GM21786 (cell line): ENCODE results near the gene TEX35.

ENCODE experiments used
- ATAC-seq: cut with Tn5 transposase; IDR thresholded peaks from one replicate; pipeline ENCODE4 v1.9.1; 2021; ENCODE audit not compliant: unreplicated experiment

TEX35 gene

DNA sequence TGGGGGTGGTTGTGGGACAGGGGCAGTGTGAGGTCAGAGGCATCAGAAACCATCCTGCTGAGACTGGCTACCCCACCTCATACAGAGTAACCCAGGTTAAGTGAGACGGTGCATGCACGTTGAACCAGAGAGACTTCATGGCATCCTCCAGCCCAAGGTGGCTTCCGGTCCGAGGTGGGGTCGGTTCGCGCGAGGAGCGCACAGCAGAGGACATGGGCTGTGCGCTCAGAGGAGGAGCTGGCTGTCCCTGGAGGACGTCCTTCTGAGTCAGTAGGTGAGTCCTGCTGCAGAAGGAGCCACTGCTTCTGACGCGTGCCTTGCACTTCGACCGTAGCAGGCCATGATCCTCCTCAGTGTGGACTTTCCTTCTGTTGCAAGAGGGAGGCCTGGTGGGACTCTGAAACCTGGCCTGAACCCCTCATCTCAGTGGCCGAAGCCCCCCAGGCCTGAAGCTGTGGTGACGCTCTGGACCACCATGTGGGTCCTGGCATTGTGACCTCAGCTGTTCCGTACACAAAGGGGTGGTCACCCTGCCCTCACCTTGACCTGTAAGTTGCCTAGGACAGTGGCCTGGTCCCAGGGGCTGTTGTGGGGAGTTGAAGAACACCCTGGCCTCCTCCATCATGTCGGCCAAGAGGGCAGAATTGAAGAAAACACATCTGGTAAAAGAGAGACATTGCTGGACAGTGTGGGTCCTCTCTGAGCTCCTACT, at the start of gene TEX35:
TSS of gene TEX35 (plus strand) at position 544 of the 712 bp plus-strand sequence. CDS start at position 624, 80 bp downstream.
- no peak for ATAC-seq

DNA sequence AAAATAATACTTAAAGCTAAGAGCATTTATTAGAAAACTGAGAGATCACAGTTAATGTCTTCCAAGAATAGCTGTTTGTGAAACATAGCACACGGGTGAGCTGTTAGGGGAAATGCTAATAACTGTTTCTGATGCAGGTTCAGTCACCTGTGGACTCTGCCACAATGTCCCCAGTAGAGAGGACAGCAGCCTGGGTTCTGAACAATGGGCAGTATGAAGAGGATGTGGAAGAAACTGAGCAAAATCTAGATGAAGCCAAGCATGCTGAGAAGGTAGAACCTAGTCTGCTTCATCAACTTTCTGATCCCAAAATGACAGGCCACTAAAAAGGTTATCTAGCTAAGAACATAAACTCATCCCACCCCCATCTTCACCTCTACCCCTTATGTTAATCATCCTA, 48.8 kb upstream of the TEX35 start:
- ATAC-seq, result no peak

DNA sequence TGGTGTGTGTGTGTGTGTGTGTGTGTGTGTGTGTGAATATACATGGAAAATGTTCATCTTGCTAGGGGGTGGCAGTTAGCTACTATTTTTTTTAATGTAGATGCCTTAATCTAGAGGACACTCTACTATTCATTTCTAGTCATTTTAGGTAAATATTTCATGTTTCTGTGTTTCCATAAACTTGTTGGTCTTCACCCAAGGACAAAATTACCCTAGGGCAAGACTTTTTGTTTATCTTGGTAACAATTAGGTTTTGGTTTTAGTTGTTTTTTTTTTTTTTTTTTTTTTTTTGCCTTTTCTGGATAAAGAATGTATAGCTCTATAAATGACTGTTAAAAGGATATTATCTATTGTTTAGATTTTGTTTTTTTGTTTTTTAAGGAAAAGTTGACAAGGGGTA, 48.3 kb upstream of the TEX35 start:
- ATAC-seq, result no peak

DNA sequence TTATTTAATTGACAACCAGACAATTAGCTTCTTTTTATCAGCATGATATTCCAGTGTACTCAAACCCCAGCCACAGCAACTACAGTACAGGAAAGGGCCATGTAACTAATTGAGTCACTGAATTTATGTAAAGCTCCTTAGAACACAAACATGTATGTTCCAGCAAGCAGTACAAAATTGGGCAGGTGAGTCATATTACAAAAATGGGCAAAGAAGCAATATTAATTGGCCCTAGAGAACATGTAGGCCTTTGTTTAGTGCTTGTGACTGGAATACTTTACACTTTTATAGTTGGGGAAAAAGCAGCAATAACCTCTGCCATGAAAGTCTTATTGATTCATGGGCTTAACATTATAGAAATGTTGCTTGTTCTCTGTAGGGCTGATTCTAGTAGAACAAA, 47.9 kb upstream of the TEX35 start:
- ATAC-seq, result no peak

DNA sequence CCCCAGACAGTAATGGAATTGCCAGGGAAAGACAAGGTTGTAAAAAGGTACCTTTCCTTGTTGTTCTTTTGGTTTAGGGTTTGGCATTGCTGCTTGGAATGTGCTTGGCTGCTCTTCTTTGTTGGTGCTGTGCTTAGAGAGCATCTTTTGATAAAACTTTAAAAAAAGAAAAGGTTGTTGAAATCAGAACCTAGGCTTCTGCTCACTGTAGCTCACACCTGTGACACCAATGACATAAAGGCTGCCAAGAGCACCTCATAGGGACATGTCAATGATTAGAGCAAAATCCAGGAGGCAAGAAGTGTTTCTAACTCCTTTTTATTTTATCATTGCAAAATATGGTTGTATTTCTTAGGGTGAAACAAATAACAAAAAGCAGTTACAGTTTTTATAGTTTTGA, 45.1 kb upstream of the TEX35 start:
- ATAC-seq, result no peak

DNA sequence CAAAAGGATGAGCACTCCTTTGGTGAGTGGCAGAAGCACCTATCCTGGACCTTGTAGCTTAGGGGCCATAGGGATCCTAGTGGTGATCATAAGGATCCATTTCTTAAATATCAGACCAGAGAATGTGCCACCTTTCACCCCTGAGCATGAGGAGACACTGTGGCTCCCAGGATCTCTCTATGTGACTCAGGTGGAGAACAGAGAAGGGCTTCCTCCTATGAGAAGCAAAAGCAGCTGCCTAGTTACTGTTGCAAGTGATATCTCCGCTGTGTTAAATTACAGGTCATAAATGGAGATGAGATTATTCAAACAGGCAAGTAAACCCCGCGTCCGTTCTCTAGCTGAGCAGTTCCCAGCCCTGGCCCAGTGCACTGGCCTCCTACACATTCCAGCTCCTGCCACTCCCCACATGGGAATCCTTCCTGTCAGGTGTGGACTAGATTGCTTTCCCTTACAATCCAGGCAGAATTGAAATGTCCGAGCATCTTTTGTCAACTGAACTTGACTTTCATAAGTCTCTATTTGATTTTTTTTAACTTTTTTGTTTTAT, 42.4 kb upstream of the TEX35 start:
- ATAC-seq, result no peak

DNA sequence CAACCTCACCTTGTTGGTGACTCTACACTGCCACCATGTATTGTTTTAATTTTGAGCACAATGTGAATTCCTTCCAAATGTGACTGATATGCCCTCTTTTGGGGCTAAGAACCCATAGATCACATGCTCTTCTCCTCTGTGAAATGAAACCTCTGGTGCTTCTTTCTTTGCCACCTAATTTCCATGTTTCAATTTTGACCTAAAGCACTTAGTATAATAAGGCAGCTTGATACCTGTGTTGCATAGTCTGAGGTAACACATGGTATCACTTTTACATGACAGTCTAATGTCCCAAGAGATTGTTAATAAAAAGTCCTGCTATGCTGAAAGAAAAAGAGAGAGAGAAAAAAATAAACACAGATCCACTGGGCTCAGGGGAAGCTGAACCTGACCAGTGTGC, 40.4 kb upstream of the TEX35 start:
- ATAC-seq, result no peak

DNA sequence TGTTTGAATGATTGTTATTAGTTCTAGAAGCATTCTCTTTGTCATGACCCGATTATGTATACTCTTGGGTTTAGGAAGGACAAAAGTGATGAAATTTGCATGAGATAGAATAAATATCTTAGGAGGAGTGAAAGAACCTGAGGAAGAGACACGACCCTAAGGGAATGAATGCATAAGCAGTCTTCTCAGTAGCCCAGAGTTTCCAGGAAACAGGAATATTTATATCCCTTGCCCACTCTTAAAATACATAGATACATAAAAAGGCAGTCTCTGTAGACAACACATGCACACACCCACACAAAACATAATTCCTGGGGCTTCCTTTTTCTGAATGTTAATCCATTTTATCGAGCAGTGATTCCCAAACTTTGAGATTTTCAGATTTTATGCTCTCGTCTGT, 35.5 kb upstream of the TEX35 start:
- ATAC-seq, result no peak

DNA sequence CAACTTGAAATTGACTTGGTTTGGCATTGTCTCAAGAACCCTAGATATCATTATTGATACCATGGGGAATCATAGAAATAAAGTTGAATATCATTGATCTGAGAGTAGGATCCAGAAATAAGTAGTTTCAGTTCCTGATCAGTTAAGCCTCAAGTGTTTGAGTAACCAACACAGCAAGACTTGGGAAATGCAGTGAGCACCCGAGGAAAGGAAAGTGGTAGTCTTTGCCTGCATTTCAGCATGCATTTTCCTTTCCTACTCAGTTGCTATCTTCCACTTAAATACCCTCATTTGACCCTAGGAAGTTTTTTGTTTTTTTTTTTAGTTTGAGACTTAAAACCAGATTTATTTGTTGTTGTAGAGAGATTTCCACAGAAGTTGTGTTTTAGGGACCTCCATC, 35.1 kb upstream of the TEX35 start:
- no peak for ATAC-seq

DNA sequence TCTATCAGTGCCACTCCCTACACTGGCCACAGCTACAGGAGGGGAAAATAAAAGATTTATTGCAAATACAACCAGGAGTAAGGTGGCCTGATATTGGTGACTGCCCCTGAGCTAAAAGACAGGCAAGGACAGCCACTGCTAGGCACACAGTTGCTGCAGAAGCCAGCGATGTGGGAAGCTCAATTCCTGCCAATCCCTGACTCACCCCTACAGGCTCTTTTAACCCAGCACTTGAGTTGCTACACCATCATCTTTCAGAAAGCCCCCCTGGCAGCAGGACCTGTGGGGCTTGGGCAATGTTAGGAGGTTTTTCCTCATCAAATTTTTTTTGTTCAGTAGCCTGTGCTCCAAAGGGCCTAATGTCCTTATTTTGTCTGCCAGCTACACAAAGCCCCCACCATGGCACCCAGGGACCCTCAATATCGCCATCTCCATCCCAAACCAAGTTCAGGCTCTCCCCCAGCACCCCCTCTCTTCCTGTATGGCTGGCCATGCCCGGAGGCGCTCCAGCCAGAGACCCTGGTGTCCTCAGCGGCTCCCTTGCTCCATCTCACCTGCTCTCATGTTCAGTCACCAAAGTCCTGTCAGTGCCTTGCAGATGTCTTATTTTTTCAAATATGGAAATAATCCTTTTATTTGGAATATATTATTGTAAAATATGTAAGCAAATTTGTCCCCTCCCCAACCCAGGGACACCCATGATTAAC, 29.5 kb upstream of the TEX35 start:
- ATAC-seq, result no peak

DNA sequence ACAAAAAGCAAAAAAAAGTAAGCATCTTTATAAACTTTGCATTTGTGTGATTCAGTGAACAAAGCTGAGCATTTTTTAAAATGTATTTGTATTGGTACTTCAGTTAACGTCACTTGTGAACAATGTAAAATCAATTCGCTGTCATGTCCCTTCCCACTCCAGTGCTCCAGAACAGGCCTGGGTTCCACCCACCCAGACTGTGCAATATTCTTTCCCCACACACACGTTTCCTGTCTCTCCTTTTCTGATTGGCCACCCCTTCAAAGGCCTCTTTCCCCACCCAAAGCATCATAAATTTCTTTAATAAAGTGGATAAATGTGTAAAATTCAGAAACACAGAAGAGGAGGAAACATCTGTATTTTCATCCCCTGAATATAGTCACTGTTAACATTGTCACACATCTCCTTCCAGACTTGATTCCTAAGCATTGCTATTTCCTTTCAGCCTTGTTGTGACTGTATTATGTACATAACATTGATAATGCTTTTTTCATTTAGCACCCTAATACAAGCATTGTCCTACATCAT, 28.1 kb upstream of the TEX35 start:
- ATAC-seq, result no peak

DNA sequence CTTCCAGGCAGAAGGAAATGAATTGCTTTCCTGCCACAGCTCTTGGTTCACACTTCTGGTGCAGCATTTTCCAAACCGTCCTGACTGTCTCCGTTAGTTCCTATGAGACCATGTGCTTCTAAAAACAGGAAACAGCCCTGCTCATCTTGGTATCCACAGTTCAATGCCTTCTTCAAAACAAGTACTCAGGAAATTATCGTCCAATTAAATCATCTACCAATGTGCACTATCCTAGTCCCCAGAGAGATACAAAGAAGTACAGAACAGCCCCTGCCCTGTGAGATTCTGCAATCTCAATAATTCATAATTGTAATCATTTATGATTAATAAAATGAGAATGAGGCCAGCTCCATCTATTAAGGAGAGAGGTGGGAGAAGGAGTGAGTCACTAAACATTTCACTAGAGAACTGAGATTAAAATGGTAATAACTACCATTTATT, 27.3 kb upstream of the TEX35 start:
- ATAC-seq, result no peak

DNA sequence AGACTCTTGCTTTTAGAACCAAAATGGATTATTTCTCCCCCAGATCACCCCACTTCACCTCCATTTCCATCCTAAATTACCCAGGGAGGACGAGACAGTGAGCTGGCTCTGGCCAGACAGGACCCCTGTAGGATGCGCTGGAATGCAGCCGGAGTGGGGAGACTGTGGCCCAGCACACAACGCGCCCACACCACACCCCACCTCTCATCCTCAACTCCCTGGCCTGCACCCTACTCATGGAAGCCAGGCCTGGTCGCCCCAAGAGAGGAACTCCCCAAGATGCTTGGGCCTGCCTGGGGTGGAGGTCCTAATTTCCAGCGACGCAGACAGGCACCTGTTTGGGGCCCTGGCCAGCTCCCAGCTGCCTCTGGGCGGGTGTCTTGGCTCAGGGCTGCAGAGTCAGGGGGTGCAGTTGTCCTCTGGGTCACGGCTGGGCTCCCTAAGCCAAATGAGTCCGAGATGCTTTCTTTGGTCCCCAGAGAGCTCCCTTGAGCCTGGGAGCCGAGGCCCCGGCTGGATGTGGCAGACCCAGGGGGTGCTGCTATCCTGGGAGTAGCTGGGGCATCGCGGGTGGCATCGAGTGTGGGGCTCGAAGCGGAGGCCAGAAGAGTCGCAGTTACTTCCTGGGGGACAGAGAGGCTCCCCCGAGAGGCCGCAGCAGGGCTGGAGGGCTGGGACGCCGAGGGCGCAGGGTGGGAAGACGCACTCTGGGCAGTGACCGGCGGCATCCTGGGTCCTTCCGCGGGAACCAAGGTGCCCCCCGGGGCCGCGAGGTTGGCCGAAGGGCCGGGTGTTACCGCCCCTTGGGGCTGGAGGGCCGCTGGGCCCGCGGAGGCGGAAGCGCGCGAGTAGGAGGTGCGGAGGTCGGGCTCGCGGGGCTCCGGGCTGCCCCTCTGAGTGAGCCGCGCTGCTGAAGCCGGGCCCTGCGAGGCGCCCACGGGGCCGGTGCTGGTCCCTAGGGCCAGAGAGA, 26.5 kb upstream of the TEX35 start:
- ATAC-seq, result no peak

DNA sequence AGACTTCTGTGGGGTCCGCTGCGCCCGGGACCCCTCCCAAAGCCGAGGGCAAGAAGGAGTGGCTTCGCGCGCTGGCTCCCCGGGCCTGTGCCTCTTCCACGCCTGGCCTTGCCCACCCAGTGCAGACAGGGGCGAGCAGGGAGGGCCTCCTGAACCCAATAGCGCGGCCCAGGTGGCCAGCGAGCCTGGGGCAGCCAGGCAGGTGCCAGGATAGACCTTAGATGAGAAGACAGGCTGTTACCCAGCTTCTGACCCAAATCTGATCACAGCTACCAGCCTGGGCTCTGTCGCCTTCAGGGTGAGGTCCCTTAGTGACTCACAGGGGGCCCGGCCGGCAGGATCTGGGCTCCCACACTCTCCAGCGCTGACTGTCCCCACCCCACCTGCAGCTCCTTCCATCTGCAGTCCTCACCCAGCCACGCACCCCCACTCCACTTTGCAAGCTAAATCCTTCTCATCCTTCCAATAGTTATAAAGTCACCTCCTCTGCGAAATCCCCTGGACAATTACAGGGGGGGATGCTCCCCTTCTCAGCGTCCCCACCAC, 25.8 kb upstream of the TEX35 start:
- no peak for ATAC-seq

DNA sequence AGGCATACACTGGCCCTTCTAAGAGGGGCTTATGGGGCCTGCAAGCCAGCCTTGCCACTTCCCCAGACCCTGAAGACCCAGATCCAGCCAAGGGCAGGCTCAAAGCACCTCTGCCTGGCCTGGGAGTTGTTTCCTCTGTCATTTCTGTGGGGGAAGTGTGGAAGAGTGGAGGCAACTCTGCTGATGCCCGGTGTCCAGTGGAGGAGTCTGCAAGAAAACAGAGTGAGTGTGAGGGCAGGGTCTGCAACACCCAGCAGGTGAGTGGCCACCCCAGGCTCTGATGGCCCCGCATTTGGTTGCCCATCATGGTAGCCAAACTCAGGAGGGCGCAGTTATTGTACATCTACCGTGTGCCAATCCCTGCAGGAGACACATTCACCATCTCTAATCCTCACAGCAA, 24.5 kb upstream of the TEX35 start:
- no peak for ATAC-seq

DNA sequence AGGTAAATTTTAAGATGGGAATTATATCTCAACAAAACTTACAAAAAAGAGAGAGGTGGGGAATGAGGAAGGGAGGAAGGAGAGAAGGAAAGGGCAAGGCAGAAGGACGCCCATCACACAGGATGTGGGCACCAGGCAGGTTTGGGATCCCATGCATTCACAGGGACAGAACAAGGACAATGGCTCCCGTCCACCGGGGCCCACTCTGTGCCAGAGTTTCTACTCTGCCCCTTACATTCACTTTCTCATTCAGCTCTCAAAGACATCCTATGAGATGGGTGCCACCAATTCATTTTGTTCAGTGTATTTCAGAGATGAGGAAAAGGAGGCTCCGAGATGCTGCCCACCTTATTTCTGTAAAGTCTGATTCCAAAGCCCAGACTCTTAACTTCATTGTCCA, 23.5 kb upstream of the TEX35 start:
- ATAC-seq, result no peak

DNA sequence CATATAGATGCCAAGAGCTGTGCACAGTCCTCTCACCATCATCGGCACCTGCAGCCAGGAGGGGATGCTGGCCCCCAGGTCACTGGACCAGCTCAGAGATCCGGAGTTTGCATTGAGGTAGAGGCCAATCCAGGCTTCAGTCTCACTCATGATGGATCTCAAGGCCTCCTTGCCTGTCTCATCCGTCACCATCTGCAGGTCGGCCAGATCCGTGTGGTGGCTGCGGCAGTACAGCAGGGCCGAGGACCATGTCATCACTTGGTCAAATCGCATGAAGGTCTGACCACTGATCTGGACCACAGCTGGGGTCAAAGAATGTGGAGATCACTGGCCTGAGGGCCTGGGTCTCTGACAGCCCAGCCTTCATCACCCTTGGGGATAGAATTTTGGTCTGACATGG, 22.8 kb upstream of the TEX35 start:
- ATAC-seq, result no peak

DNA sequence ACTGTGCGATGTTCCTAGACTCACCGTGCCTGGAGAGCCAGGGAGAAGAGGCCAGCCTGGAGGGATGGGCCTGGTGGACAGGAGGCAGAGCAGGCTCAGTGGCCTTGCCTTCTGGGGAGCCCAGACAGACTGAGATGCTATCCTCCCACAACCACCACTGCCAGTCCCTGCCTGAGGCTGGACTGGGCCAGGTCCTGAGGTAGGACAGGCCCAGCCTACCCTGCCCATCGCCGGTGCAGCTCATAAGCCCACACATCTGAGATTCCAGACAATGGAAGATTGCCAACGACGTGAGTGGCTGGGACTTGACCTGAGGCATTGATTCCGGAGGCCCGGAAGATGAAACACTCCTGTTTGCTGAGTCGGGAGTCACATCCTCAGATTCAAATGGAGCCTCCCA, 21.9 kb upstream of the TEX35 start:
- ATAC-seq, result no peak

DNA sequence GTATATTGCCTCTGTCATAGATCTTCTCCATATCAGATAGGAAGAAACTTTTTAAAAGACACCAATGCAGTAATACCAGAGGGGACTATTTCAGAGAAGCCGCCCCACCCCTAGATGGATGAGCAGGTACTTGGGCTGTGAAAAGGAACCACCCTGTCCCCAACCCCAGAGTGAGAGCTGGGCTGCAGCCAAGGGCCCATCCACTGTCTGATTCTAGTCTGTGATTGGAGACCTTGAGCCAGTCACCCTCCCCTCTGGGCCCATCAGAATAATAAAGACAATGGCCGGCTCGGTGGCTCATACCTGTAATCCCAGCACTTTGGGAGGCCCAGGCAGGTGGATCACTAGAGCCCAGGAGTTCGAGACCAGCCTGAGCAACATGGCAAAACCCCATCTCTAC, 21.2 kb upstream of the TEX35 start:
- ATAC-seq, result no peak

DNA sequence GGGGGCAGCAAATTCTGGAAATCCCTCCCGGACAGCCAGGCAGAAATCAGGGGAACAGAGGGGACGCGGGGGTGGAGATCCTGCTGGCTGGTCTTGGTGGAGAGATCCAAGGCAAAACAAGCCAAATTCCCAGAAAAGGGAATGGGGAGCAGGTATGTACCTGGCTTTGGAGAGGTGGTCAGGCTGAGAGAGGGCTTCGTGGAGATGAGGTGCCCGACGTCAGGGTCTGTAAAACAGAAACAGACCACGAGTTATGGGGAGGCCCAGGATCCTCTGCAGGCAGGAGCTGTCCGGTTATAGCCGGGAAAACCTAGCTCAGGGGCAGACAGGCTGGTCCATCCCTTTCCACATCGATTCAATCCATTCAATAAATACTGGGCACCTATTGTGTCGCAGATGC, 20.6 kb upstream of the TEX35 start:
- ATAC-seq, result no peak

DNA sequence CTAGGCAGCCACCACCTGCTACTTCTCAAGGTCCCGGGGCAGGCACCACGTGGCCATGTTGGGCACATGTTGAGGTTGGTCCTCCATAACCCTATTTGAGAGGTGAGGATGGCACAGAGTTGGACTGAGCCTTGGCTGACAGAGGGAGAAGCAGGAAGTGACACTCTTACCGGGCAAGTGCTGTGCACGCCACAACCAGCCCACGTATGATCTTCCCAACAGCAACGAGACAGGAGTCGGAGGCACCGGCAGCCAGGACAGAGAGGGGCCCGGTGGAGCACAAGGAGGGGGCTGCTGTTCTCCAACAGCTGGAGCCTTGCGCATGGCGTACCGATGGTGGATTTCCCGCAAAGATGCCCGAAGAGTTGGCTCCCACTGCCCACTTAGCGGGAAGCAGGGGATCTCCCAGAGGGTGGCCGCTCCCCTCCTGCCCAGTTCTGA, 19.6 kb upstream of the TEX35 start:
- ATAC-seq, result no peak
